ENCODE measurements around the gene TMEM87B.

DNA sequence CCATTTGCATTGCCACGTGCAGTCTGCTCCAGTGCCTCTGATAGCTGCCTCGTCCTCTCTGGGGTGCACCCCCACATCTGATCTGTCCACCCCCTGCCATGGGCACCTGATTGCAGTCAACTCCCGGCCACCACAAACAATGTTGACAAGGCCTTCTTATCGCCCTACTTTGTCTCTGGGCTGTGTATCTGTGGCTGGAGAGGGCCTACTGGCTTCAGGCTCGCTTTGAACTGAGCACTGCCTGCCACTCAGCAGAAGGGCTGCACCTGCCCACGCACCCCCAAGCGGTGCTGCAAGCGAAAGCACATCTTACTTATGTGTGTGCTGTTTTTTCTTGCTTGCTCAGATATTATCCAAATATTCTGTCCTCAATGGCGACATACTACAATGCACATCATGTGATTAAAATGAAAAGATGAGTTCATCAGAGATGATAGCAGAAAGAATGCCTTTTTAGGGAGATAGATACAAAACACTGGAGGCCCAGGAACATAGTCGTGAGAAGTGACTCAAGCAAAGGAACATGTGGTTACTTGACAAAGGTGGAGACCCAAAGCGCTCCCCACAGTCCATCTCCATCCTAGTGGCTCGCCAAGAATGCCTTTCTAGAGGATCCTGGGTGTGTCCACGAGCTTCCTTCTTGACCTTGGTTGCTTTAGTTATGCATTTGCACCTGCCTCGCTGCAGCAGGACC, 111.9 kb downstream of the TMEM87B start:
- TF ChIP-seq CBX5 (IDR thresholded peaks at IDR 0.05; ENCODE audit: low read depth) (no peak), YY1 (IDR thresholded peaks at IDR 0.05; ENCODE audit: low read depth, low read length) (no peak), USF2 (IDR thresholded peaks at IDR 0.05; ENCODE audit: borderline replicate concordance, low read depth, low read length) (no peak), CHD1 (IDR thresholded peaks at IDR 0.05; ENCODE audit: low read depth, low read length) (no peak), RUNX3 (IDR thresholded peaks at IDR 0.05; ENCODE audit: low read length) (no peak), NFYB (IDR thresholded peaks at IDR 0.05; ENCODE audit: insufficient read depth, low read depth, low read length) (no peak), CBX3 (IDR thresholded peaks at IDR 0.05; ENCODE audit: borderline replicate concordance, low read depth) (no peak)
- TF ChIP-seq, protein P1, sequence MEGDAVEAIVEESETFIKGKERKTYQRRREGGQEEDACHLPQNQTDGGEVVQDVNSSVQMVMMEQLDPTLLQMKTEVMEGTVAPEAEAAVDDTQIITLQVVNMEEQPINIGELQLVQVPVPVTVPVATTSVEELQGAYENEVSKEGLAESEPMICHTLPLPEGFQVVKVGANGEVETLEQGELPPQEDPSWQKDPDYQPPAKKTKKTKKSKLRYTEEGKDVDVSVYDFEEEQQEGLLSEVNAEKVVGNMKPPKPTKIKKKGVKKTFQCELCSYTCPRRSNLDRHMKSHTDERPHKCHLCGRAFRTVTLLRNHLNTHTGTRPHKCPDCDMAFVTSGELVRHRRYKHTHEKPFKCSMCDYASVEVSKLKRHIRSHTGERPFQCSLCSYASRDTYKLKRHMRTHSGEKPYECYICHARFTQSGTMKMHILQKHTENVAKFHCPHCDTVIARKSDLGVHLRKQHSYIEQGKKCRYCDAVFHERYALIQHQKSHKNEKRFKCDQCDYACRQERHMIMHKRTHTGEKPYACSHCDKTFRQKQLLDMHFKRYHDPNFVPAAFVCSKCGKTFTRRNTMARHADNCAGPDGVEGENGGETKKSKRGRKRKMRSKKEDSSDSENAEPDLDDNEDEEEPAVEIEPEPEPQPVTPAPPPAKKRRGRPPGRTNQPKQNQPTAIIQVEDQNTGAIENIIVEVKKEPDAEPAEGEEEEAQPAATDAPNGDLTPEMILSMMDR (IDR thresholded peaks at IDR 0.05 in 2 of 3, conservative IDR thresholded peaks at IDR 0.05 in 1 of 3; ENCODE audit: control insufficient read depth in 2 of 3, extremely low read depth in 1 of 3, insufficient read depth in 1 of 3, low read depth in 3 of 3, low read length in 3 of 3) = no peak
